HG03558 (cell line): ENCODE data around the gene CRKL.
"Not testable (repeated sequence)": the region's sequence is repeated elsewhere in the genome, so short reads cannot be mapped to it uniquely, and the experiment has no call there.

Source experiments
- ATAC-seq: cut with Tn5 transposase; IDR thresholded peaks from one replicate; pipeline ENCODE4 v1.9.1; 2021; ENCODE audit warnings: moderate number of reproducible peaks; ENCODE audit not compliant: unreplicated experiment; ENCODE audit errors: extremely low read depth

CRKL gene

GRCh38 chr22:20916916-20917810 lies at the start of gene CRKL:
Gene CRKL, plus strand, starts transcription at chr22:20917407. Its CDS starts 528 bp downstream, at chr22:20917935.
- ATAC-seq, result peak; percentile 81

- no peak for ATAC-seq
These were observed 48.9 kb upstream of the CRKL start for GRCh38 chr22:20868025-20868962.

- ATAC-seq, result no peak
These were observed 48.0 kb upstream of the CRKL start for GRCh38 chr22:20869234-20869633.

GRCh38 chr22:20873214-20873613 lies 44.0 kb upstream of the CRKL start:
- no peak for ATAC-seq

- ATAC-seq, result no peak
These were observed 41.9 kb upstream of the CRKL start for GRCh38 chr22:20875296-20875695.

GRCh38 chr22:20877715-20878114 lies 39.5 kb upstream of the CRKL start:
- no peak for ATAC-seq

GRCh38 chr22:20881231-20881630 lies 36.0 kb upstream of the CRKL start:
- ATAC-seq, result no peak

- ATAC-seq, result no peak
These were observed 35.1 kb upstream of the CRKL start for GRCh38 chr22:20881869-20882815.

GRCh38 chr22:20882855-20883254 lies 34.4 kb upstream of the CRKL start:
- no peak for ATAC-seq

- ATAC-seq, result no peak
These were observed 32.8 kb upstream of the CRKL start for GRCh38 chr22:20884454-20884853.

- ATAC-seq, result no peak
These were observed 32.1 kb upstream of the CRKL start for GRCh38 chr22:20885017-20885556.

- no peak for ATAC-seq
These were observed 31.5 kb upstream of the CRKL start for GRCh38 chr22:20885557-20886323.

GRCh38 chr22:20887375-20887774 lies 29.8 kb upstream of the CRKL start:
- ATAC-seq, result no peak

- ATAC-seq, result no peak
These were observed 28.0 kb upstream of the CRKL start for GRCh38 chr22:20889025-20889704.

- no peak for ATAC-seq
These were observed 27.2 kb upstream of the CRKL start for GRCh38 chr22:20889904-20890540.

GRCh38 chr22:20890975-20891374 lies 26.2 kb upstream of the CRKL start:
- ATAC-seq, result no peak

GRCh38 chr22:20897737-20898136 lies 19.5 kb upstream of the CRKL start:
- ATAC-seq, result not testable (repeated sequence)
